HG03095 (cell line): Measurements from ENCODE around the gene NAT9.

Experiments used
- ATAC-seq: cut with Tn5 transposase; IDR thresholded peaks from one replicate; pipeline ENCODE4 v1.9.1; 2021; ENCODE audit warnings: moderate library complexity; ENCODE audit not compliant: unreplicated experiment

The NAT9 gene

GRCh38 chr17:74806334-74806733 is 30.2 kb upstream of the NAT9 start:
- no peak for ATAC-seq

GRCh38 chr17:74805591-74805991 is 29.4 kb upstream of the NAT9 start:
- ATAC-seq: no peak

DNA sequence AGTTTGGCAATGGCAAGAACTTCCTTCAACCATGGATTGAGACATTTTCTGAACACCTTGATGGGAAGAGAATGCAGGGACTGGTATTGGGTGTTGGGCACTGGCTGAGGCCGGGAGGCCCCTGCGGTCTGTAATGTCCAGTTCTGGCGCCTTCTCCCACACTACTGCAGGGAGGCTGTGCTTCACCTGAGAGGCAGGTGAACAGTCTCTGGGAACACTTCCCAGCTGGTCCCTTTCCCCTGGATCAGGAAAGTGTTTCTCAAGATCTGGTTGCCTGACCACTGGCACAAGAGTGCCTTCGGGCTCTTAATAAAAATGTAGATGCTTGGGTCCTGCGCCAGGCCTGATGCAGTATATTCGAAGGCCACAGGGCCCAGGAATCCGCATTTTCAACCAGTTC is 28.5 kb upstream of the NAT9 start:
- no peak for ATAC-seq

DNA sequence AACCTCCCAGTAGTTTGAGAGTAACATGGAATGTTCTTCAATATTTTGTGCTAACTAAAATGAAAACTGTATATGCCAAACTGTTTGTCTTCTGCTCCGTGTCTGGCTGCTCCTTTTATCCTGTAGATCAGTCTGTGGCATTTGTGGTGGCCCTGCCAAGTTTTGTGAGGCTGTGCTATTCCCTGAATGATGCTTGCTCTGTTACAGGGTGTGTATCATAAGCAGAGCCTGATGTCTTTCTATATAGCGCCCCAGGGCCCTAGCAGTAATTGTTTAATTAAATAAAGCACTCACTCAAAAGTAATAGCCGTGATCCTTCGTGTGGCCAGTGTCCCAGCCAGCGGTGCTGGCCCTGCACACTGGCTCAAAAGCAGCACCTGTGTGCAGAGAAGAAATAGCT is 27.8 kb upstream of the NAT9 start:
- ATAC-seq: no peak

DNA sequence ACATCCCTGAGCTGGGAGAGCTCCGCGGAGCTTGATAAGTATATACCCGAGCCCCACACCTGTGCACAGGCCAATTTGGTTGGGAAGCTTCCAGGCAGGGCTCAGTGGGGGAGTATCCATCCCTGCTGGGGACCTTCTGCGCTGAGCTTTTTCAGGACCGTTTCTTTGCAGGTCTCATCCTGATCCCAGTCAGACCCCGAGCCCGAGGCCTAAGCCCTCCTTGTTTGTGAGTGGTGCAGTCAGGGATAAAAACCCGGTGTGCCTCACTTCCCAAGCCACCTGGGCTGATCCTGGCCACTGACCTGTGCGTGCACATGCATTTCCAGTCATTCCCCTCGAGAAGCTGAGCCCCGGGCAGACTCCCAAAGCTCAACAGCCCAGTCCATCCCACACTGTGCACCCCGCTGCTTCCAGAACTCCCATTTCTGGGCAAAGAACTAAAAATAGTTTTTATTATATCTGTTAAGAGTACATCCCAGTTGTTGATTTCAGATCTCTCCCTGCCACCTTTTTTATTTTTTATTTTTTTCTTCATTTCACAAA is 27.3 kb upstream of the NAT9 start:
- ATAC-seq: no peak

DNA sequence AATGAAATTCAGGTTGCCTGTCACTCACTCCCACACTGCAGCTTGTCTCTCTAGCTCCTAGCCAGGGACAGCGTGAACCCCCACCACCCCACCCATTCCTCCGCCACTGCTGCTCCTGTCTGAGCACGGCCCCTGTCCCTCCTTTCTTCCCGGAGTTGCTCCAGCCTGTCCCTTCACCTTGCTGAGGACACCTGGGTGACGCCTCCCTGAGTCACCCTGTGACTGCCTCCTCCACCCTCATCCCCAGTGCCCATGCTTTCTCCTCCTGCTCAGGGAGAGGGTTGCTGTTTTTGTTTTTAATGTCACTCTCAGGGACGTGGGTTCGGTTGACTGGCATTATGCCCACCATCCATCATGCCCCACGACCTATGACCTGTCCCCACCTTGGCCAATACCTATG is 25.8 kb upstream of the NAT9 start:
- no peak for ATAC-seq

DNA sequence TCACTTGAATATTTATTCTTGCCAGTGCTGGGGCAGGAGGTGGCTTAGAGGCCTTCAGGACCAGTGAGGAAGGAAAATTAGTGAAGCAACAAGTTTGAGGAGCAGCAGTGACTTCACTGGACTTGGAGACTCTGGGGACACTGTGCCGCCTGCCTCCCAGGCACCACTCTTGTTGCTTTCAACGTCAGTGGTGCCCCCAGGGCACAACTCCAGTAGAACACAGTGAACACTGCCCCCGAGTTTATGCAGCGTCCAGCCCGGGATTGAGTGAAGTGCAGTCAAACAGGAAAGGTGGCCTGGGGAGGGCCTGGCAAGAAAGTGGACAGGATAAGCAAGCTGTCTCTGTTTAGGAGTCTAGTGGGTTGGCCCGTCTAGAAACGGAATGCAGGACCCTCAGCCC is 24.4 kb upstream of the NAT9 start:
- no peak for ATAC-seq

- ATAC-seq: no peak
These were observed 23.0 kb upstream of the NAT9 start for GRCh38 chr17:74799097-74799496.

DNA sequence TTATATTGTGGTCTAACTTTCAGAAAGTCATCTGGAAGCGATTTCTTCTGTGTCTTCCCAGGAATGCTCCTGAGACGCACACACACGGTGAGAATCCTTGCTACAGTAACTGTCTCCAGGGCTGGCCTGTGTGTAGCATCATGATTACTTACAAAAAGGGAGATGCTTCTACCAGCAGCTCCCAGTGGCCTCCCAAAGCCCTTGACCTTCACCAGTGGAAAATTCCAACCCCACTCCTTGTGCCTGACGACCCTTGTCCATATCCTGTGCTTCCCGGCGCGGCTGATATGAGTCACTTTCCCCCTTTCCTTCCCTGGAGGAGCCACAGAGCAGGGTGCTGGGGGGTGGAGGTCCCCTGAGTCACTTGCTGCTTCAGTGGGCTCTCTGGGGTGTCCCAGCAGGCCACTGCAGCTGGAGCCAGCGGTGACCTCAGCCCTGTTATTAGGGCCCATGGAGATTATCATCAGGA is 22.1 kb upstream of the NAT9 start:
- ATAC-seq: no peak

DNA sequence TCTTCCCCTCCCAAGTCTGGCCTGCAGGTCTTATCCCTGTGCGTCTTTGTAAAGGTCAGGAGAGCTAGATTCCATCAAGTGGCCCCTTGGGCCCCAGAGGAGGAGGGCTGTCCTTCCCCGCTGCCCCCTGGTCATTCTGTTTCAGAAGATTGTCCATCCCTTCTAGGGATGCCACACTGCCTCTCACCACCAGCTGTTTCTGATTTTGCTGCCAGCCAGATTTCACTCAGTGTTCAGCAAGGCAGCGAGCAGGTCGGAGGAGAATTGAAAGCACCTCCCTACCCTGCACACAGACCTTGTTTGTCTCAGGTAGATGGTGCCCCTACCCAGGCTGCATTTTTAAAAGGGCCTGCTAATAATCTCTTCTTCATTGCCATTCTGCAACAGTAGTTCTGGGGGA is 21.7 kb upstream of the NAT9 start:
- ATAC-seq: no peak

- ATAC-seq: no peak
These were observed 20.7 kb upstream of the NAT9 start for GRCh38 chr17:74796866-74797265.

GRCh38 chr17:74796211-74796610 is 20.1 kb upstream of the NAT9 start:
- no peak for ATAC-seq

DNA sequence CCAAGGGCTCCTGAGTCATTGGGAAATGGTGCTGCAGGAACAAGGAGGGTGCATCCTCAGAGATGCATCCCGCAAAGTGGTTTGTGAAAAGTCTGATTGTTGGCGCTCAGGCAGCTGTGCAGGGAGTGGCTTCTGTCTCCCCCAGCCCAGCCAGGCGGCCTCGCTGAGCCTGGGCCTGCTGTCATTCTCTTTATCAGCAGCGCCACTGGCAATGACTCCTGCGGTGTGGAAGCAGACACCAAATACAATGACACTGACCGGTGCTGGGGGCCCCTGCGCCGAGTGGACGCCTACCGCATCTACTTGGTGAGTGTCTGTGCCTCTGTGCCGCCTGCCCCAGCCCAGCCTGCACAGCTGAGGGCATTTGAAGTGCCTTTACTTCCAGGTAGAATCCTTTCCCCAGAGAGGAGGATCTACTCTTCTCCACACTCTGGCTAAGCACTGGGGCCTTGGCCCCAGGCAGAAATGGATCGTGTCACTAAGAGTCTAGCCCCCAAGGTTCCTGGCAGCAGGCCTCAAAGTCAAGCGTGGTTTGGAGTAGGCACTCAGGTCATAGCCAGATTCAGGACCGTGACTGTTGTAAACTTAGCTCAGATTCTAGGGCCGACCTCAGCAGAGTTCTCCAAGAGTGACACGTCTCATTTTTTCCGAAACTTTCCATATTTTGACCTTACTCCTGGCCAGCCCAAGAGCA is 19.3 kb upstream of the NAT9 start:
- no peak for ATAC-seq

DNA sequence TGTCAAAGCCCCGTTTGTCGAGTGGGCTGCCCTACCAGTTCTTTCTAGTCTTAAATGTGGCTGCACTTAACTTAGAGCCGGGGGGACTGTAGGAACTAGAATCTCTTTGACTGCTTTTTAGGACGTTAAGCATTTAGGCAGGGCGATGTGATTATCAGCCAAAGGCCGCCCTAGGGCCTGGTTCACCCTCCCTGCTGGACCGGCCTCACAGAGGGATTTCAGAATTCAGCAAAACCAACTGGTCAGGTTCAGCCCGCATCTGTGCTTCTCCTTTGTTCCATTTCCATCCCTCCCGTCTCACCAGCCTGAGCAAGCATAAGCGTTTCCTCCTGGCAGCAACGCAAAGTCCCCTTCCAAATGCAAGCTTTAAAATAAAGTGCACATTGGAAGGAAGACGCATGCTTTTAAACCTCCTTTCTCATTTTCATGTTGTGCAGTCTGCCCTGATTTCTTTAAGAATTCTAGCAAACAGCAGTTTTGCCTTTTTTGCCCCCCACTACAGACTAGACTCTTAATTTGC is 16.5 kb upstream of the NAT9 start:
- ATAC-seq: no peak

GRCh38 chr17:74790161-74791058 is 14.3 kb upstream of the NAT9 start:
- no peak for ATAC-seq

- no peak for ATAC-seq
These were observed 10.4 kb upstream of the NAT9 start for GRCh38 chr17:74786431-74787055.

DNA sequence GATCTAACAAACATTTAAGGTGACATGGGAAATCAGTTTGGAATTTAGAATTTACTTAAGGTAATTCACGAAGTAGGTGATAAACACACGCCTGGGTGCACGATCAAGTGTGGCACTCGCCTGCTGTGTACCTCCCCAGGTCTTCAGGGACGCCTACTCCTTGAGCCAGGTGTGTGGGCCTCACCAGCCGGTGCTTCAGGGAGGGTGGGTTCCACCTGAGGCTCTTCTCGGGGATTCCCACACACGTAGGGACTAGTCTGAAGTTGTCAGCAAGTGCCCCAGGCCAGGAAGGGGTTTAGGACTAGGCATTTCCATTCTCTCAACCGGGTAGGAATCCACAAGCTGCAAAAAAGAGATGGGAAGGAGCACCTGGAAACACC is 9.8 kb upstream of the NAT9 start:
- ATAC-seq: no peak

DNA sequence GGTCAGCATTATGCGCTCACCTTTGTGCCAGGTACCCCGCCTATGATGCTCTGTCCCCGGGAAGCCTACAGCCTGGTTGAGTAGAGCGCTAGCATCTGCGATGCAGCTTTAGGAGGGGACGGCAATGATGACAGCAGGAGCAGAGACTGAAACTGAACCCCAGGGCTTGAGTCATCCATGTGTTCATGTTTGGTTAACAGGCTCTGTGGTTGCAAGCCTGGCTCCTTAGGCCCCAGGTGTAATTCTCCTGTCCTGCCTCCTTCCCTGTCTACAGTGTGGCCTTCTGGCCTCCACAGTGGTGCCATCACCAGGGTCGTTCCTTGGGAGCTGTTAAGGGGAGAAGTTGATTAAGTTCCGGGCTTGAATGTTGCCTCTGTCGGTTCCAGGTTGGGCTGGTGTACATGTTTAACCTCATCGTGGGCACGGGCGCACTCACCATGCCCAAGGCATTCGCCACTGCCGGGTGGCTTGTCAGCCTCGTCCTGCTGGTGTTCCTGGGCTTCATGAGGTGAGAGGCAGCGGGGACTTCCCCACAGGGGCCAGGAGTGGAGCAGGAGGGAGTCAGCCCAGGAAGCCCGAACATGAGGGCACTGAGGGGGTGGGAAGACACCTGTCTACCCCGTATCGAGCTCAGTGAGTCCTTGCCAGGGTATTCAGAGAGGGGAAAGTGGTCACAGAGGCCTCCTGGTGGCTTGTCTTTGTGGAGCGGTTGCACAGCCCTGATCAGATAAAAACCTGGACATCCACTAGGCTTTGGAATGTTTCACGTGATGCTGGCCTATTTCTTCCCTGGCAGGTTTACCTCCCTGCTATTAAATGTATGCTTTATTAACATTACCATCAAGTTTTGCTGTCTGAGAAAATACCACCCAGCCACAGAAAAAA is 9.2 kb upstream of the NAT9 start:
- no peak for ATAC-seq

GRCh38 chr17:74784125-74784810 is 8.1 kb upstream of the NAT9 start:
- ATAC-seq: no peak

- no peak for ATAC-seq
These were observed 6.4 kb upstream of the NAT9 start for GRCh38 chr17:74782571-74782970.
